ENCODE results near the gene C16orf95.

DNA sequence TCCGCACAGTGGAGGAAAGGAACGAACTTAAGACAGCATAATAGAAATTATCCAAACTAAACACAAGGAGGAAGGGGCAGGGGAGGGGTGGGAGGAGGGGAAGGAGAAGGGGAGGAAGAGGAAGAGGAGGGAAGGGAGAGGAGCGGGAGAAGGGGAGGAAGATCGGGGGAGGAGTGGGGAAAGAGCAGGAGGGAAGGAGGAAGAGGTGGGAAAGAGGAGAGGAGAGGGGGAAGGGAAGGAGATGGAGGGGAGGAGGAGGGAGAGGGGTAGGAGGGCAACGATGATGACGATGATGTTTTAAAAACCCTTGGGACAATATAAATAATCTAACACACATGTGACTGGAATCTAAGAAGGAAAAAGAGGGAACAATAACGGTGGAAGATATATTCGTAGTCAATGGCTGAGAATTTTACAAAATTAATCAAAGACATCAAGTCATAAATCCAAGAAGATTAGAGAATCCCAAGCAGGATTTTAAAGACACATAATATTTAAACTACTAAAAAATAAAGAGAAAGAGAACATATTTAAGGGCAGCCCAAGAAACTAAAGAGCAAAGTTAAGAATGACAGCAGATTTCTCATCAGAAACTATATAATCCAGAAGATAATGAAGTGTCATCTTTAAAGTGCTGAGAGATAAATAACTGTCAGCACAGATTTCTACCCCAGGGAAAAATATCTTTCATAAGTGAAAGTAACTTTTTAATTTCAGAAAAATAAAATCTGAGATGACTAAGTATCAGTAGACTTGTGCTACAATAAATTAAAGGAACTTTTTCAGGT, 30.2 kb downstream of the C16orf95 start:
- TF ChIP-seq GATA3 (IDR thresholded peaks at IDR 0.05; ENCODE audit: low read depth, low read length), result no peak
- TF ChIP-seq GATA2 (IDR thresholded peaks at IDR 0.05; ENCODE audit: low read depth, low read length), result no peak
